GM12865 (cell line): ENCODE data around the gene TENM3.

Source experiments
- DNase-seq: peaks from one replicate; pipeline ENCODE4 v3.0.0; 2010; ENCODE audit warnings: low read depth
- H3K4me3 ChIP-seq: 2 replicates; pipeline ENCODE4 v1.5.1; 2011; ENCODE audit warnings: mild to moderate bottlenecking, low read depth, low read length, control low read depth
- TF ChIP-seq, protein P1 (sequence below): IDR thresholded peaks from 2 replicates; pipeline ENCODE4 v1.5.1; 2011; ENCODE audit warnings: low read length, control low read depth, low read depth, inconsistent platforms; ENCODE audit not compliant: insufficient read depth; ENCODE audit errors: missing control alignments

TENM3 gene

DNA sequence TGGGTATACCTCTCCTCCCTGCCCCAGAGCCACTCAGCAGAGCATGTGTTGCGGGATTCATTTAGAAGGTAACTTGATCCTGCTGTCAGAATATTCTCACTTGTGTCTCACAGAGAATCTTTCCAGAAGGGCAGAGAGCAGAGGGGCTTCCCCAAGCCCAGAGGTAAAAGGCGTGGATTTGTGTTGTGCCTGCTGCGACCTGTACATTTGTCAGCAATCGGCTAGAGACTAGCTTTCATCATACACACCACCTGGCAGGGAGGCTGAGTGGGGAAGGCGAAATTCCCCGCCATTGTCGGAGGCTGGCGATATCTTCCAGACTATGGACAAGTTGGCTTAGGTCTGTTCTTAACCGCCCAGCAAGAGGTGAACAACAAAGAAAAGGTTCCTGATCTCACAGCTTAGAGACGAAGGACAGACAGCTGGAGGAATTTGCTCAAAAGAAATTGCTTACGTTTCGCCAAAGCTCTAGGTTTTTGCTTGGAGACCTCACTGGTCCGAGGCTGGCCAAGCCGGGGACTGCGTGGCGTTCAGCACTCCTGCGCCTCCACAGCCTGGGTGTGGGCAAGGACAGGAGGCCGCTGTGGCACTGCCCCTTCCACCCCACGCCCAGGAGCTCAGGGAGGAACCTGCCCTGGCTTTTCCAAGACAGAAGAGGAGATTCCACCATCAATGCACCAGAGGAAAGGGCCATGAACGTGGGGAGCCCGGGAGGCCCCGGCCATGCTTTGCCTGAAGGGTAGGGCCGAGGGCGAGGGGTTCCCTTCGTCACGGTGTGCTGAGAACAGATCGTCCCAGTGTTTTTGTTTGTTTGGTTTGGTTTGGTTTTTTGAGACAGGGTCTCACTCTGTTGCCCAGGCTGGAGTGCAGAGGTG, 604.6 kb downstream of the TENM3 start:
- no peak for DNase-seq
- TF ChIP-seq, protein P1, sequence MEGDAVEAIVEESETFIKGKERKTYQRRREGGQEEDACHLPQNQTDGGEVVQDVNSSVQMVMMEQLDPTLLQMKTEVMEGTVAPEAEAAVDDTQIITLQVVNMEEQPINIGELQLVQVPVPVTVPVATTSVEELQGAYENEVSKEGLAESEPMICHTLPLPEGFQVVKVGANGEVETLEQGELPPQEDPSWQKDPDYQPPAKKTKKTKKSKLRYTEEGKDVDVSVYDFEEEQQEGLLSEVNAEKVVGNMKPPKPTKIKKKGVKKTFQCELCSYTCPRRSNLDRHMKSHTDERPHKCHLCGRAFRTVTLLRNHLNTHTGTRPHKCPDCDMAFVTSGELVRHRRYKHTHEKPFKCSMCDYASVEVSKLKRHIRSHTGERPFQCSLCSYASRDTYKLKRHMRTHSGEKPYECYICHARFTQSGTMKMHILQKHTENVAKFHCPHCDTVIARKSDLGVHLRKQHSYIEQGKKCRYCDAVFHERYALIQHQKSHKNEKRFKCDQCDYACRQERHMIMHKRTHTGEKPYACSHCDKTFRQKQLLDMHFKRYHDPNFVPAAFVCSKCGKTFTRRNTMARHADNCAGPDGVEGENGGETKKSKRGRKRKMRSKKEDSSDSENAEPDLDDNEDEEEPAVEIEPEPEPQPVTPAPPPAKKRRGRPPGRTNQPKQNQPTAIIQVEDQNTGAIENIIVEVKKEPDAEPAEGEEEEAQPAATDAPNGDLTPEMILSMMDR = no peak
- no peak overlapping the region for H3K4me3 ChIP-seq

DNA sequence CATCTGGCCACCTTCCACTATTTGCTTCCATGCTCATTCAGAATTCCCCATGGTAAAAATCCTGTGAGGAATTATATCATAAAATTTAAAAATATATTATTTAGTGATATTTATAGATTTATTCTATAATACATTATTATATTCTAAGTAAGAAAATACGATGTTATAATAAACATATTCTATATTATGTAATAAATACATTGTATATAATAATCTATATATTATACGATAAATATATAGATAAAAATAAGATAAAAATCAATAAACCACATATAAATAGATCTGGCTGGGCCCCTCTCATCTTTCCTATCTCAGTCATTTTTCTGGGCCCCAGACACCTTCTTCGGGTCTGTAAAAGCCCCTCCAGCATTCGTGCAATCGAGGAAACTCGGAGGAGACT, 605.5 kb downstream of the TENM3 start:
- no peak for DNase-seq
- TF ChIP-seq, protein P1 = no peak
- H3K4me3 ChIP-seq = no peak overlapping the region
